ENCODE measurements around the gene DNAJB14. TPM values are rescaled to one million over a fixed set of nuclear protein-coding genes. Genes with fewer than 3 reads are reported as not detected.

DNAJB14 gene
- polyA plus RNA-seq, 1 of the 3 experiments (the other 2 are of a cell fraction), result 23.8 TPM

GRCh38 chr4:99857307-99857706 is 89.1 kb downstream of the DNAJB14 start:
- H2AFZ ChIP-seq (ENCODE audit: low read depth), result no peak overlapping the region
- no peaks in the 10 kb centered on the region for H3K9me3 ChIP-seq
- H3K4me3 ChIP-seq (ENCODE audit: low read depth in 2 of 2, low read length in 1 of 2), result no peak overlapping the region
- no peaks in the 10 kb centered on the region for H3K27me3 ChIP-seq (ENCODE audit: insufficient read depth)
- ChIA-PET POLR2A (no interaction called here), CTCF (interaction anchor here (0.7 to 1.8 kb wide), 2 partner anchors 11 to 28 kb away, joined by 3 to 4 read pairs; no protein-coding TSS in a partner anchor)
- no peaks in the 10 kb centered on the region; a peak in 1 of 4 replicates for H3K4me1 ChIP-seq (ENCODE audit: control insufficient read depth in 1 of 2, insufficient read depth in 2 of 2, low read depth in 1 of 2, low read length in 1 of 2)
- no peaks in the 10 kb centered on the region for H3K79me2 ChIP-seq (ENCODE audit: insufficient read depth)
- no peaks in the 10 kb centered on the region for H3F3A ChIP-seq (replicated peaks; ENCODE audit: insufficient read depth)
- no peaks in the 10 kb centered on the region for H3K36me3 ChIP-seq (replicated peaks in 1 of 2; ENCODE audit: control insufficient read depth in 1 of 2, insufficient read depth in 2 of 2, low read length in 1 of 2)
- H3K9ac ChIP-seq, result no peak overlapping the region
- TF ChIP-seq CHD2 (IDR thresholded peaks at IDR 0.05; ENCODE audit: low read length, partially characterized antibody) (no peak), FOXM1 (IDR thresholded peaks at IDR 0.05; ENCODE audit: low read depth) (no peak), YY1 (IDR thresholded peaks at IDR 0.05; ENCODE audit: low read depth) (no peak), EZH2phosphoT487 (IDR thresholded peaks at IDR 0.05; ENCODE audit: borderline replicate concordance, low read depth) (no peak), GABPA (IDR thresholded peaks at IDR 0.05; ENCODE audit: low read depth) (no peak), MEF2A (IDR thresholded peaks at IDR 0.05; ENCODE audit: borderline replicate concordance, low read depth) (no peak), RAD21 (IDR thresholded peaks at IDR 0.05; ENCODE audit: low read length) (no peak)
- H4K20me1 ChIP-seq (ENCODE audit: insufficient read depth), result no peaks in the 10 kb centered on the region
- WGBS (ENCODE audit: low lambda C conversion rate), result 34% methylated on average over 3 of the region's 3 CpGs
- H3K4me2 ChIP-seq, result no peak overlapping the region
- no peak overlapping the region for H3K27ac ChIP-seq (ENCODE audit: low read depth in 2 of 2, low read length in 1 of 2)
- H3K9me2 ChIP-seq, result no peaks in the 10 kb centered on the region
- no peak for DNase-seq

- no peaks in the 10 kb centered on the region for H3K9me3 ChIP-seq
- no peak overlapping the region for H3K27ac ChIP-seq (ENCODE audit: low read depth in 2 of 2, low read length in 1 of 2)
- DNase-seq, result no peak
- H3K36me3 ChIP-seq (replicated peaks in 1 of 2; ENCODE audit: control insufficient read depth in 1 of 2, insufficient read depth in 2 of 2, low read length in 1 of 2), result no peaks in the 10 kb centered on the region
- H2AFZ ChIP-seq (ENCODE audit: low read depth), result no peak overlapping the region
- ChIA-PET CTCF (interaction anchor here (1.8 kb wide), 1 partner anchor 29 kb away, joined by 4 read pairs; no protein-coding TSS in a partner anchor), POLR2A (no interaction called here)
- H3K4me3 ChIP-seq (ENCODE audit: low read depth in 2 of 2, low read length in 1 of 2), result no peak overlapping the region
- H4K20me1 ChIP-seq (ENCODE audit: insufficient read depth), result no peaks in the 10 kb centered on the region
- no peaks in the 10 kb centered on the region; a peak in 1 of 4 replicates for H3K4me1 ChIP-seq (ENCODE audit: control insufficient read depth in 1 of 2, insufficient read depth in 2 of 2, low read depth in 1 of 2, low read length in 1 of 2)
- no peak overlapping the region for H3K9ac ChIP-seq
- 52% methylated on average over 1 of the region's 1 CpG for WGBS (ENCODE audit: low lambda C conversion rate)
- no peak overlapping the region for H3K4me2 ChIP-seq
- H3K79me2 ChIP-seq (ENCODE audit: insufficient read depth), result no peaks in the 10 kb centered on the region
- no peaks in the 10 kb centered on the region for H3K9me2 ChIP-seq
- no peaks in the 10 kb centered on the region for H3F3A ChIP-seq (replicated peaks; ENCODE audit: insufficient read depth)
- TF ChIP-seq FOXM1 (IDR thresholded peaks at IDR 0.05; ENCODE audit: low read depth) (no peak), RCOR1 (IDR thresholded peaks at IDR 0.05; ENCODE audit: low read length) (no peak), FOSL2 (IDR thresholded peaks at IDR 0.05; ENCODE audit: borderline replicate concordance, low read depth) (no peak), TEAD4 (IDR thresholded peaks at IDR 0.05; ENCODE audit: borderline replicate concordance, insufficient read depth) (no peak), RFX5 (IDR thresholded peaks at IDR 0.05; ENCODE audit: low read length) (no peak), CHD2 (IDR thresholded peaks at IDR 0.05; ENCODE audit: low read length, partially characterized antibody) (no peak), MXI1 (IDR thresholded peaks at IDR 0.05; ENCODE audit: low read depth, low read length) (no peak), TAF1 (IDR thresholded peaks at IDR 0.05; ENCODE audit: borderline replicate concordance, low read depth, low read length) (no peak), NRF1 (IDR thresholded peaks at IDR 0.05; ENCODE audit: low read depth, low read length) (no peak), PBX3 (IDR thresholded peaks at IDR 0.05) (no peak), CTCF (IDR thresholded peaks at IDR 0.05) (no peak), FOXJ3 (CRISPR knock-in tag; IDR thresholded peaks at IDR 0.05) (no peak), NFIC (IDR thresholded peaks at IDR 0.05; ENCODE audit: borderline replicate concordance) (no peak), YY1 (IDR thresholded peaks at IDR 0.05; ENCODE audit: low read depth) (no peak), SIN3A (IDR thresholded peaks at IDR 0.05; ENCODE audit: borderline replicate concordance, low read depth, low read length) (no peak), MEF2A (IDR thresholded peaks at IDR 0.05; ENCODE audit: borderline replicate concordance, low read depth) (no peak)
- H3K27me3 ChIP-seq (ENCODE audit: insufficient read depth), result no peaks in the 10 kb centered on the region
Measured at GRCh38 chr4:99856166-99856565, 90.3 kb downstream of the DNAJB14 start.

Data from SK-N-SH (cell line).